GM21723 (cell line): ENCODE results near the gene SEPTIN2.
"Not testable (repeated sequence)": the region's sequence is repeated elsewhere in the genome, so short reads cannot be mapped to it uniquely, and the experiment has no call there.

Experiments used
- ATAC-seq: cut with Tn5 transposase; IDR thresholded peaks from one replicate; pipeline ENCODE4 v1.9.1; 2021; ENCODE audit warnings: mild to moderate bottlenecking, moderate library complexity; ENCODE audit not compliant: unreplicated experiment

The SEPTIN2 gene

DNA sequence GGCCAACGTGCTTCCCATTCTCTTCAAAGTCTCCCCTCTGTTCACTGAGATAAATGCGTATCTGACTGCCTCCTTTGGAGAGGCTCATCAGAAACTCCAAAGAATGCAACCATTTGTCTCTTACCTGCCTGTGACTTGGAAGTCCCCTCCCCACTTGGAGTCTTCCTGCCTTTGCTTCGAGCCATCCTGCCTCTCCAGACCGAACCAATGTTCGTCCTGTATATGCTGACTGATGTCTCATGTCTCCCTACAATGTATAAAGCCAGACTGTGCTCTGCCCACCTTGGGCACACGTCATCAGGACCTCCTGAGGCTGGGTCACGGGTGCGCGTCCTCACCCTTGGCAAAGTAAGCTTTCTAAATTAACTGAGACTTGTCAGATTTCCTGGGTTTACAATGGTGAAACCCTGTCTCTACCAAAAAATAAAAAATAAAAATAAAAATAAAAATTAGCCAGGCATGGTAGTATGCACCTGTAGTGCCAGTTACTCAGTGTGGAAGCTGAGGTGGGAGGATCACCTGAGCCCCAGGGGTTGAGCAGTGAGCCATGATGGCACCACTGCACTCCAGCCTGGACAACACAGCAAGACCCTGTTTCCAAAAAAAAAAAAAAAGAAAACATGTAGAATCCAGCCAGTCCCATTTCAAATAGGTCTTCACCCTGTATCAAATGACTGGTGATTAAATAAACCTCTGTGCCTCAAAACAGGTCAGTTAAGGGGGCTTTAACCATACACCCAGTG is 29.2 kb upstream of the SEPTIN2 start:
- ATAC-seq, result no peak

DNA sequence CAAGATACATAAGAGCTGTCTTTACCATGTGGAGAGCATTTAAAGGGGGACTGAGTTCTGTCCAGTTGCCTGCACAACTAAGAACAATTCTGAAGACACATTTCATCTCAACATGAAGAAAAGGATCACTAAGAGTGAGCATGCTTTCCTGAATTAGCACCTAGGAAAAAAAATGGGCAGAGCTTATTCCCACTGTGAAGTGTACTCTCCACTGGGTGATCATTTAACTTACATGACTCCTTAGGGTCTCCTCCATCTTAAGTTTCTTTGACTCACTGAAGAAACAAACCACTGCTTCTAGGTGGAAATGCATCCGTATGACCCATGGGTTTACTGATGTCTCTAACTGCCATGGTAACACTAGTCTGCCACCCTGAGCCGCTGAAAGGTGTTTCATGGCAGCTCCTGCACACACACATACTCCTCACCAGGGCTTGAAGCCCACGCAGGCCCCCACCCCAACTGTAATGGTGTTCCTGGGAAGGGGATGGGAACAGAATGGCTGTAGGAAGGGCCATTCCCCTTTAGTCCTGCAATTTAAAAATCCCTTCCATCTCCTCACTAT is 27.3 kb upstream of the SEPTIN2 start:
- ATAC-seq, result no peak

DNA sequence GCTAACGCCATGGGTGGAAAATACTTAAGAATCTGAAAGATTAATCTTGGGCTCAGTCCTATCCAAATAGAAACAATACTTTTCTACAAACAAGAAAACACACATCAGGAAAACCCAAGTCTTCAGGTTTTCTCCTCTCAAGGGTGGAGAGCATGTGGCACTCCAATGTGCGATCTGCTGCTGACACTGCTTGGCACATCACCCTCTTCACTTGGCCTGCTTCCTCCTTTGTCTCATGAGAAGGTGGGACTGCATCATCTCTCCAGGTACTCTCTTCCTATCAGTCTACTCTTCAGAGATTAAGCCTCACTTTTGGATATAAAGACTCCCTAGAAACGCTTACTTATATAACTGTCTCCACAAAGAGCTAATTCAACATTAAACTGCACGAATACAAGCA is 26.7 kb upstream of the SEPTIN2 start:
- no peak for ATAC-seq

DNA sequence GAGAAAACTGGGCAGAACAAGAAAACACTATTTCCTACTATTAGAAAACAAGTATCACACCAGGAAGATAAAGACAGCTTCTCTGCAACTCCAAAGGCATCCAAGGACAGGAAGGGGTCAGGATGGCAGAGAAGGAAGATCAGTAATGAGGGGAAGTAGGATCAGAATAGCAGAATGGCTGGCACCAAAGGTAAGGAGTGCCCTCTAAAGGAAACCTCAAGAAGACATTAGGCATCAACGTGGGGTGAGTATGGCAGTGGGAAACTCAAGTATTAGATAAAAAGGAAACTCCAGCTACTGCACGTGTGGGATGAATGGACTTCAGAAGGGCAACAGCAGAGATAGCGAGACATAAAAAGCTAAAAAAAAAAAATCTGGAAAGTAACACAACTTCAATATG is 26.1 kb upstream of the SEPTIN2 start:
- ATAC-seq, result no peak

DNA sequence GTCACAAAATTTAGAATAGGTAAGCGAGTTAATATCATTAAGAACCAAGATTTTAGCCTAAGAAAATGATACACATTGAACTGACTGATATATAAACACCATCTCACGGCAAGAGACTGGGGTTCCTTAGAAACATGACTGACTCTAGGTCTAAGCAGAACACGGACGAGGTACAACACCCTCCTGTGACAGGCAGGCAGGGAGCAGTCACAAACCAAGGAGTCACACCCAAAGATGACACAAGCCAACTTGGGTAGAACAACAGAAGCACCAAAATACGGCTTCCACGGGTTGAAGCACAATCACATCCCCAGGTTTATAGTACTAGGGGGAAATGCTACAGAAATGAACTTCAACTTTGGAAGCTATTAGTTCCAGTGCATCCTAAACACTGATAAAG is 24.6 kb upstream of the SEPTIN2 start:
- ATAC-seq, result no peak

DNA sequence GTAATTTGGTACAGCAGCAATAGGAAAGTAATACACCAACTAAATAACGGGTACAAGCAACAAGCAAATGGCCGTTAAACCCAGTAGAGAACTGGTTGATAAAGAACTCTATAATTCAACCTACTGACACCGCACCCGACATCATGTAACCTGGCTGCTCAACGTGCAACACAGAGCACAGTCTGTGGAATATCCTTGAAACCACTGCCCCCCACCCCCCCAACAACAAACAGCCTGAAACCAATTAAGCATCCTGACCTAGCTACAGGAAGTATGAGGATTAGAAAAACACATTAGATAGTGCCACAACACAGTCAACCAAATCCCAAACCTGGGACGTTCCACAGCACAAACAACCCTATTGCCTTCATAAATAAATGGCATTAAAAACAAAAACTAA is 23.7 kb upstream of the SEPTIN2 start:
- ATAC-seq, result no peak

DNA sequence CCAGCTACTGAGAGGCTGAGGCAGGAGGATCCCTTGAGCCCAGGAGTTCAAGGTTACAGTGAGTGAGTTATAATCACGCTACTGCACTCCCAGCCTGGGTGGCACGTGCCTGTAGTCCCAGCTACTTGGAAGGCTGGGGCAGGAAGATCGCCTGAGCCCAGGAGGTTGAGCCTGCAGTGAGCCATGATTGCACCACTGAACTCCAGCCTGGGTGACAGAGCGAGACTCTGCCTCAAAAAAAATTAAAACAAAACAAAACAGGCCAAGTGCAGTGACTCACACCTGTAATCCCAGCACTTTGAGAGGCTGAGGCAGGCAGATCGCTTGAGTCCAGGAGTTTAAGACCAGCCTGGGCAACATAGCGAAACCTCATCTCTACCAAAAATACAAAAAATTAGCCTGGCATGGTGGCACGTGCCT is 22.3 kb upstream of the SEPTIN2 start:
- not testable (repeated sequence) for ATAC-seq

DNA sequence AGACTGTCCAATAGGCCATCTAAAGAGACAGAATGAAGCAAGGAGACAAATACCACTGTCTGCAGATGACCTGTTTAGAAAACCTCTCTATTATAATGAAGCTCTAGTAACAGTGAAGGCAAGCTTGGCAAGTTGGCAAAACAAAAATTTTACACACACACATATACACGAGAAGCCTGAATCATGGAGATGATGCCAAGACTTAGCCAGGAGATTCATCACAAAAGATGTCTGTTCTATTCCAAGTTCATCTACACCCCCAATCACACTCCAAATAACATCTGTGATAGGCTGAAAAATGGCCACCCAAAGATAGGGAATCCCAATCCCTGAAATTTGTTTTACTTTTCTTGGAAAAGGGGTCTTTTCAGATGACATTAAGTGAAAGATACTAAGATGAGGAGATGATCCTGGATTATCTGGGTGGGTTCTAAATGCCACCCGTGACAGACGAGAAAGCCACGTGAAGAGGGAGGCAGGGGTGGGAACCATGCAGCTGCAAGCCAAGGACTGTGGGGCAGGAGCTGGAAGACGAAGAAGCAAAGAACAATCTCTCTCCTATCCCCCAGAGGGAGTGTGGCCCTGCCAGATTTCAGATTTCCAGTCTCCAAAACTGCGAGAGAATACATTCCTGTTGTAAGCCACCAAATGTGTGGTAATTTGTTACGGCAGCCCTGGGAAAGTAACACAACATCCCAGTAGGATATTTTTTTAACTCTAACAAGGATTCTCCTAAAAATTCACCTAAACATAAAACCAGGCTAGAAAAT is 20.2 kb upstream of the SEPTIN2 start:
- ATAC-seq, result no peak

DNA sequence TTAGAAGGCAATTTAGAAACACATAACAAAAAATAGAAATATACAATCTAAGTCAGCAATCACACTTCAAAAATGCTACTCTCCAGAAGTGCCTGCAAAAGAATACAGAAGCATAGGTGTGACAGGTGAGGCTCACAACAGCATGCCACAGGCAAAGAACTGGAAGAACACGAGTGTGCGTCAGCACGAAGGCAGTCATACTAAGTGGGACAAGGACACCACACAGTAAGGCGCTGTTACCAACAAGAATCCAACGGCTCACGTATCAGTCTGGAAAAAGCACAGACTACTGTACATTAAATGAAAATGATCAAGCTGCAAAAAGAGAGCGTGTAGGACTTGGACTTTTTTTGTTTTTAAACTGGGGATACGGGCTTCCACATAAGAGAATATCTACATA is 19.0 kb upstream of the SEPTIN2 start:
- ATAC-seq, result no peak

DNA sequence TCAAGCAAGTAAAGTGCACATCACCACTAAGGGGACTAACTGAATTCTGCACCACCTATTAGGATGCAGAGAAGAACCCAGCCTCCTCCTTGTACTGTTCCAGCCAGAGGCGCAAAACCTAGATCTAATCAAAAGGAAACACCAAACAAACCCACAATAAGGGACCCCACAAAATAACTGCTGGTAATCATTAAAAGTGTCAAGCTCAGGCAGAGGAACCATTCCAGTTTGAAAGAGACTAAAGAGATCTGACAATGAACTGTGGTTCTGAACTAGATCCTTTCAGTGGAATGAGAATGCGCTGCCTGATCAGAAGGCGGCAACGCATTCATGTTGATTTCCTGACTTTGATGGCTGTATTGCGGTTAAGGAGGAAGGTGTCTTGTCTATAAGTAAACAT is 17.1 kb upstream of the SEPTIN2 start:
- no peak for ATAC-seq

DNA sequence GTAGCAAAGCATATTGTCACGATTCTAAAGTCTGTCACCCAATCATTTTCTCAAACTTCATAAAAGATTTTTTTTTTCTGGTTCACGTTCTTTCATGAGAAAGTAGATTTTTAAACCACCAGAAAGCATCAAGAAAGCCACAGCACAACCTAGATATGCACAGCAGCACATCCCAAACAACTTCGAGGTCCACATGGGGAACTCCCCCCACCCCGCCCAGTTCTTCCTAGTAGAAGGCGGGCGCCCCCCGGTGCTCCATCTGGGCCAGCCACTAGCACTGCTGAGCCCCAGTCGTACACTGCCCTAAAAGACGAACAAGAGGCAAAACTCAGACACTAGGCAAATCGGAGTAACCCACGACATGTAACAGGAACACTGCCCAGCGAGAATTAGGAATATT is 15.7 kb upstream of the SEPTIN2 start:
- ATAC-seq, result no peak

DNA sequence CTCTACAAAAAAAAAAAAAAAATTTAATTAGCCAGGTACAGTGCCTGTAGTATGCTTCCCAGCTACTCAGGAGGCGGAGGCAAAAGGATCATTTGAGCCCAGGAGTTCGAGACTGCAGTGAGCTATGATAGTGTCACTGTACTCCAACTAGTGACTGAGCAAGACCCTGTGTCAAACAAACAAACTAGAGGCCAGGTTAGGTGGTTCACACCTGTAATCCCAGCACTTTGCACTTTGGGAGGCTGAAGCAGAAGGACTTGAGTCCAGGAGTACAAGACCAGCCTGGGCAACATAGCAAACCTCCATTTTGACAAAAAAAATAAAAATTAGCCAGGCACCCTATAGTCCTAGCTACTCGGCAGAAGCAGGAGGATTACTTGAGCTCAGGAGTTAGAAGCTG is 13.6 kb upstream of the SEPTIN2 start:
- no peak for ATAC-seq

DNA sequence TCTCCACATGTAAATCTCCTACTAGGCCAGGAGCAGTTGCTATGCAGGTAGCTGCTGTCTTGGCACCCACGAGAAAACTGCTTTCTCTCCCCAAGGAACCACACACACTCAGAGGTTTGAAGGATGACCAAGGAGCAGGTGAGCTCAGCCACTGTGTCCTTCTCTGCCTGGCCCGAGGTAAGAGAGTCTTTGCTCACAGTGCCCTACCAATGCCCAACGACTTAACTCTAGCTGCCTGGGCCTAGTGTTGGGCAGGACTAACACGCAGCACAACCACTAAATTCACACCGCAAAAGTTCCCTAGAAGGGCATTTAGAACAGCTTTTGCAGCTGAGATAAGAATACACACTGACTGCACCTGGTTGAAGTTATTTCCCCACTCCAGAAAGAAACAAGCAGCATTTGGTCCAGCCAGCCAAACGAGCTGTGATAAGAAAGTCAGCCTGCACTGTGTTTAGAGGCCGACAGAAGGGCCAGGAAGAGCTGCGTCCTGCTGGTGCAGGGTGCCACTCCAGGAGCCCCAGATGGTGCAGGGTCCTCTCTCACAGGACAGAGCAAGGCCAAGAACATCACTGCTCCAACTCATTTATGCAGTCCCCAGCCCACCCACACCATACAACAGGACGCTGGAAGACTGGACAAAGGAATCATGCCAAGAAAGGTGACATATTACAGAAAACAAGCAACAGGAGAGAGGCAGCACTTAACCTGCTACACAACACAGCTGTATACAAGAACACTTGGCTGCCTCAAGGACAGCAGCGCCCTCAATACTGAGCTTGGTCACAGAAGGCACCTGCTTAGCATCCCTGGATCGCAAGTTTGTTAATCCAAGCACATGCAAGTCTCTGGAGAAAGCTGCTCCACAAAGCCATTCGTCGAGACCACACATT is 12.7 kb upstream of the SEPTIN2 start:
- ATAC-seq, result no peak

DNA sequence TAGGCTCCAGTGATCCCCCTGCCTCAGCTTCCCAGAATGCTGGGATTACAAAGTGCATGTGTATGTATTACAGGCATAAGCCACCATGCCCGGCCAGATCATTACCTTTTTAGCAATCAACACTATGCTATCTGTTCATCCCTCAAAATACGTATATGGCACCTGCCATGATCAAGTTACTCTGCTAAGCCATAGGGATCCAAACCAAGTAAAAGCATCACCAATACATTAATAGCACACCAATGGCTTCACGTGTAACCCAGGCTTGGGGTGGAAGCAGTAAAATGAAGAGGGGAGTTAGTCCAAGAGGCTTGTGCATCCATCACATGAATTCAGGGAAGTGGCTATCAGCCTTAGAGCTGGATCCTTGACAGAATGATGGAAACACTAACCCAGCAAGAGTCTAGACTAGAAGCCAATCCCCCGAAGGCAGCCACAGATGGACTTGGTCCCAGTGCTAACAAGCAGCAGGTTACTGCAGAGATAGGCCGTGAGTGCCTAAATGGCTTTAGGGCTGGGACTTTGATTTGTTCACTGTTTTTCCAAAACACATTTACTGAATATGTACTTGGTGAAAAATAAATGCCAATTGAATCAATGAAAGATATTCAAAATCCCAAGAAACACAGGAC is 11.6 kb upstream of the SEPTIN2 start:
- ATAC-seq, result no peak

DNA sequence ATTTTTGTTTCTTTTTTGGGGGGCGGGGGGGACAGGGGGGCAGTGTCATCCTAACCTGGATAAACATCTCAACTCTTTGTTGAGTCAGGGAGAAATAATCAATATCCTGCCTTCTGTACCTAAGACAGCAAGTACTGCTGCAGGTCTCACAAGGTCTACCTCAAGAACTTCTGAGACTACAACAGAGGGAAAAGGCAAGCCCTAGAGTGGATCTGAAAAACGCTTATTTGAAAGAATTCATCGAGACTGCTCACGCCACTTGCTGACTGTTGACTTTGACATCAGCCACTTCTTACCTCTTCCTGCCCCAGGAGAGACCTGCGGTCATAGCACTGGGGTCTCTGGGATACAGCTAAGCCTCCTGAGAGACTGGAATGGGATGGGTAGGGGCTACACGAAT is 8.7 kb upstream of the SEPTIN2 start:
- ATAC-seq, result no peak

DNA sequence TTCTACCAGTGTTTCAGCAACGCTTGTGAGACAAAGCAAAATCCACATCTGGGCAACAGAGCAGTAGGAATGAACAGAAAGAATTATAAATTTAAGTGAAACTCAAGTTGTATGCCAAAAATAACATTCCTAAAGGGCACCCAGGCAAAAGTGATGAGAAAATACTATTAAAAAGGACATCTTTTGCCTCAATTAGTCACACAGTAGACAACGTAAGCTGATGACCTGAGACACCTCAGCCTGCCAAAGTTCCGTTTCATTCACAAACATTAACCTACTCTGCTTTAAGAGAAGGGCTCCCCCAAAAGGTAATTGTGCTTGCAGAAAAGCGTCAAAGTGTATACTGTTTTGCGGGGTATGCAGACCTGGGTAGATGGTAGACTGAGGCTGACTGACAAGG is 7.5 kb upstream of the SEPTIN2 start:
- no peak for ATAC-seq

DNA sequence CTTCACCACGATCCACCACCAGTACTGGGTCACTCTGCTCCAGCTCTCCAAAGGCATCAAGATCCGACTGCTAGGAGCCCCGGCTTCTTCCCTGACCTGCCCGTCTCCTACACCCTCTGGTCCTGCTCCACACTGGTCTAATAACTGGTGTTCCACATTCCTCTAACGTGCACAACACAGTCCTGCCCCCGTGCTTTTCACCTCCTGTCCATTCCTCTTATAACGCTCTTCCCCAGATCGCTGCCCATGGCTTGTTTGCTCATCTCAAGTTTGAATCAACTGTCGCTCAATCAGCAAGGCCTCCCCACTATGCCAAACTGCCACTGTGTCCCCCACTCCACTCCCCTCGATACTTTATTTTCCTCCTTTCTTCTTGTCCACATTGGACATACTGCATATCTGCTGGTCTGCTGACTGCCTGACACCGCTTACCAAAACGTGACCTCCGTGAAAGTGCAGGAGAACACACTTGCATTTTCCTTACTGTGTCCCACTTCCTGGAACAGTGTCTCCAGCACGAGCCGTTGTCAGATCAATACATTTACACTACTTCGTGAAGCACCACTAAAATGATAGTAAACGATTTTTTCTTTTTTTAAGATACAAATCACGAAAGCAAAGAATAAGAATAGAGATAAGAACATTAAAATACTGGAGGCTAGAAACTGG is 6.8 kb upstream of the SEPTIN2 start:
- no peak for ATAC-seq

DNA sequence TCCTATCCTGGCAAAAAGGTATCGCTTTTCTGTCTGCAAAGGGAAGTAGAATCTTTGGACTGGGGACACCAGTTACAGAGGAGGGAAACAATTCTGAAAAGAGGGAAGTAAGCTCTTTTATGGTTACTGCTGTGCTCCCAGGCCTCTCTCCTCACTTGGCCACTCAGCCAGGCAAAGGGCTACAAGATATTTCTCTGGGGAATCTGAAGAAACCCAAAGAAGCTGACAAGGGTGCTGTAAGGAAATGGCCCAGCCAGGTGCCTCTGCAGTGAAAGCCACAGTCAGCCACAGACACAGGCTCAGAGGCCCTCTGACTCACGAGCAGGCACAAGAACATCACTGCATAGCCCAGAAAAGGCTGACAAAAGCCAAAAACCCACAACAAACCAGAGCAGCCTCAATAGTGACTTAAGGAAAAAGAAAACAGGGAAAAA is 6.0 kb upstream of the SEPTIN2 start:
- ATAC-seq, result peak; percentile 52

DNA sequence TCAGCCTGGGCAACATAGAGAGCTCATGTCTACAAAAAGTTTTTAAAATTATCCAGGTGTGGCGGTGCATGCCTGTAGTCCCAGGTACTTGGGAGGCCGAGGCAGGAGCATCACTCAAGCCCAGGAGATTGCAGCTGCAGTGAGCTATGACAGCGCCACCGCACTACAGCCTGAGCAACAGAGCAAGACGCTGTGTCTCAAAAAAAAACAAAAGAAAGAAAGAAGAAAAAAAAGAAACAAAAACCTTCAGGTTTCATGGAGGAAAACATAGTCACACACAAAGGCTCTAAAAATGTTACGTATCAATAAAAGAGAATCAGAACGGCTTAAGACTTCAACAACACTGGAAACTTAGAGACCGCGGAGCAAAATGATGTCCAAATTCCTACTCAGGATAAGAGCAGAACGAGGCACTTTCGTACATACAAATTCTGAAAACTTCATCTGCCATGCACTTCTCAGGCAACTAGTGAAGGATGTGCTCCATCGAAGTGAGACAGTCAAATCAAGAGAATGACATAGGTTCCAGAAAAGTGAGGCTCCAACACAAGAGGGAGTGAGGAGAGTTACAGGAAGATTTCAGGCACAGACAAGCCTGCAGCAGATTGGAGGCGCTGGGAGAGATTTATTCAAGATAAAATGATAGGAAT is 4.7 kb upstream of the SEPTIN2 start:
- no peak for ATAC-seq

DNA sequence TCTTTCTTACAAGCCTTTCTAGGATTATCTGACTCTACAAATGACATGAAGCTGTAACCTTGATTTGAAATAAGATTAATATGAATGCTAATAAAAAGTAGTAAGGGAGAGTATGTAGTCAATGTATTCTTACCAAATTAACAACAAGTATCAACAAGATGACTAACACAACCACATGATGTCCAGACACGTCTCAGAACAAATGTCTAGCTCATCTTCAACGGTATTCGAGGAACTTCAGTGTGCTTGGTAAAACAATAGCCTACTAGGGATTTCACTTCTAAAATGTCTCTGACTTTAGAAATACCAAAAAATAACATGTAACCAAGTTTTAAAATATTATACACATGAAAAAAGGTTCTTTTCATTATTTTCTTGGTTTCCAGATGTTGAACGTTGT is 3.6 kb upstream of the SEPTIN2 start:
- no peak for ATAC-seq
